Heart left ventricle (tissue), 16 donors: ENCODE results near the gene RITA1. TPM values are rescaled to one million over a fixed set of nuclear protein-coding genes. Genes with fewer than 3 reads are reported as not detected.

Experiments used
- ATAC-seq, 4 donors: fragments of 200-7000 bp; cut with Tn5 transposase; one replicate each; pipeline ENCODE4 v1.9.1; 2020 to 2022; ENCODE audit warnings: moderate library complexity in 4 of 4, mild to moderate bottlenecking in 3 of 4, moderate number of reproducible peaks in 1 of 4
- DNase-seq, 5 donors: peaks; one replicate each; pipeline ENCODE4 v3.0.0-alpha.2; 2020
- H3K27ac ChIP-seq, 12 donors: fragments of 200-600 bp; sonication (generic) in 4 of 12; one replicate each; pipeline versions ENCODE4 v1.5.0 to v1.8.0; 2016 to 2022; ENCODE audit warnings: mild to moderate bottlenecking in 2 of 12
- H3K27me3 ChIP-seq, 9 donors: fragments of 200-600 bp; sonication (generic) in 2 of 9; one replicate each; pipeline versions ENCODE4 v1.5.1 to v1.8.0; 2016 to 2022; ENCODE audit warnings: mild to moderate bottlenecking in 3 of 9
- H3K36me3 ChIP-seq, 9 donors: fragments of 200-600 bp; sonication (generic) in 2 of 9; one replicate each; pipeline versions ENCODE4 v1.5.0 to v1.8.0; 2018 to 2022; ENCODE audit warnings: mild to moderate bottlenecking in 2 of 9
- H3K4me1 ChIP-seq, 12 donors: fragments of 200-600 bp; sonication (generic) in 4 of 12; one replicate each; pipeline versions ENCODE4 v1.5.0 to v1.8.0; 2016 to 2022; ENCODE audit warnings: mild to moderate bottlenecking in 3 of 12
- H3K4me3 ChIP-seq, 12 donors: fragments of 200-600 bp; sonication (generic) in 4 of 12; one replicate each; pipeline versions ENCODE4 v1.5.0 to v1.8.0; 2017 to 2022; ENCODE audit warnings: mild to moderate bottlenecking in 9 of 12, moderate library complexity in 4 of 12
- H3K9me3 ChIP-seq, 12 donors: fragments of 200-600 bp; sonication (generic) in 4 of 12; one replicate each; pipeline versions ENCODE4 v1.5.0 to v1.8.0; 2016 to 2022; ENCODE audit warnings: mild to moderate bottlenecking in 1 of 12
- CTCF ChIP-seq, 12 donors: fragments of 200-600 bp; sonication (generic) in 4 of 12; IDR thresholded peaks; one replicate each; pipeline versions ENCODE4 v1.5.0 to v1.8.0; 2018 to 2022; ENCODE audit warnings: antibody characterized with exemption in 12 of 12, mild to moderate bottlenecking in 5 of 12
- POLR2A ChIP-seq, 2 donors: fragments of 450-650 bp; IDR thresholded peaks; one replicate each; pipeline ENCODE4 v1.6.1; 2017; ENCODE audit warnings: antibody characterized with exemption in 2 of 2, mild to moderate bottlenecking in 2 of 2, moderate library complexity in 2 of 2
- WGBS, 4 donors: extraction: QIAGEN DNeasy Blood & Tissue Kit in 2 of 4; methylation state at CpG; one replicate each; pipeline versions ENCODE4 v1.1.5 to v1.1.7; 2013 to 2018; 5-methylcytosine and 5-hydroxymethylcytosine counted together
- intact Hi-C, 10 donors: fragments of 100-400 bp; cut with DNase I; formaldehyde crosslinking; loops; one replicate each; pipeline versions ENCODE4 v1.11.1 to v1.14.2; 2022
- polyA plus RNA-seq, 2 donors: library from polyadenylated mRNA; stranded (reverse); fragments of 200-250 nt; gene quantifications; one replicate each; pipeline ENCODE4 v1.2.3, GENCODE V29; 2013
- total RNA-seq, 9 donors: library from RNA; depleted of rRNA in 2 of 9; stranded (reverse); fragments of >200 nt in 2 of 9; fragmentation: NEBNext Ultra II Directional in 3 of 9; extraction: Animal tissue kit (Norgen Biotek cat#: 25700) in 3 of 9; gene quantifications; one replicate each; pipeline versions ENCODE4 v1.1.0 to v1.2.4, GENCODE V29; 2016 to 2023
- donor health status: ischemic (EF 13 %, LVEDD 7.1; RV severe dilation, severe dysfunction).
- donor health status: healthy with polysubstance abuse.
- donor health status: DM: no; HTN: yes; CAD: no.
- donor health status: DM: no; HTN: no; CAD: no.
- donor health status: ischemic (EF 25% LVEDD 6.9; RV normal size, moderate dysfunction).
- donor health status: ischemic (EF 25% LVEDD 5.7; RV mildly dilated, moderate dysfunction).
- donor health status: healthy.
- donor health status: DM: yes; HTN: yes; CAD: no.
- donor health status: ischemic (EF 35%, LVEDD 5.7; RV mildly dilated, moderate dysfunction).
- donor health status: nonischemic (EF 11% LVEDD 7.7; RV severe dilation, severe dysfunction).
- donor health status: DM: yes; HTN: yes; CAD: no.
- donor health status: PGD.
- donor health status: ischemic (EF 29% LVEDD 5.4; RV normal size, mild dysfunction).
- donor health status: nonischemic (EF 23%, LVEDD 6.1; RV moderate dilation, normal function).

RITA1 gene
- total and polyA plus RNA-seq, 11 donors, result 10.4 to 30.7 (median 14.7) TPM

GRCh38 chr12:113197518-113198077, 12.1 kb downstream of the RITA1 start:
- TF ChIP-seq POLR2A (IDR thresholded peaks at IDR 0.05), result no peak
- no peak for TF ChIP-seq CTCF (IDR thresholded peaks at IDR 0.05)
- intact Hi-C loops, result loop anchor here in 8 of 10 donors (5.0 to 10.0 kb wide), 9 partner anchors 70 to 717 kb away; partner anchors contain the start of gene SDSL (in 5 of the 8)
- Histone ChIP-seq H3K27ac (no peak overlapping the region), H3K4me1 (peaks cover 0 to 43% (median 14%) of the 10 kb centered on the region in 12 donors), H3K36me3 (no peaks in the 10 kb centered on the region), H3K27me3 (no peaks in the 10 kb centered on the region), H3K4me3 (no peak overlapping the region), H3K9me3 (no peaks in the 10 kb centered on the region)
- ATAC-seq (no peak), DNase-seq (no peak)
- 95 to 97% (median 96%) methylated on average over 8 of the region's 8 CpGs for WGBS, 4 donors

- WGBS, 4 donors, result 78 to 85% (median 80%) methylated on average over 1 of the region's 1 CpG
Measured at GRCh38 chr12:113198296-113198695, 12.8 kb downstream of the RITA1 start.

GRCh38 chr12:113200021-113200797, 14.7 kb downstream of the RITA1 start:
- WGBS, 4 donors, result 83 to 95% (median 89%) methylated on average over 11 to 12 of the region's 12 CpGs

More at GRCh38 chr12:113198296-113198695, 12.8 kb downstream of the RITA1 start:
- TF ChIP-seq CTCF (IDR thresholded peaks at IDR 0.05) (no peak), POLR2A (IDR thresholded peaks at IDR 0.05) (no peak)
- H3K4me3 ChIP-seq, result no peak overlapping the region
- peaks cover 0 to 37% (median 13%) of the 10 kb centered on the region in 12 donors for H3K4me1 ChIP-seq
- no peak for DNase-seq
- no peaks in the 10 kb centered on the region for H3K27me3 ChIP-seq
- no peak for ATAC-seq
- intact Hi-C loops, result loop anchor here in 8 of 10 donors (5.0 to 10.0 kb wide), 9 partner anchors 69 to 717 kb away; partner anchors contain the start of gene SDSL (in 5 of the 8)
- no peaks in the 10 kb centered on the region for H3K9me3 ChIP-seq
- H3K36me3 ChIP-seq, result no peaks in the 10 kb centered on the region
- H3K27ac ChIP-seq, result no peak overlapping the region

More at GRCh38 chr12:113200021-113200797, 14.7 kb downstream of the RITA1 start:
- Histone ChIP-seq H3K4me1 (peaks cover 0 to 39% (median 0%) of the 10 kb centered on the region in 12 donors), H3K4me3 (no peak overlapping the region), H3K9me3 (no peaks in the 10 kb centered on the region), H3K27me3 (no peaks in the 10 kb centered on the region), H3K36me3 (no peaks in the 10 kb centered on the region), H3K27ac (no peak overlapping the region)
- TF ChIP-seq CTCF (IDR thresholded peaks at IDR 0.05) (no peak), POLR2A (IDR thresholded peaks at IDR 0.05) (no peak)
- no peak for DNase-seq
- no peak for ATAC-seq
- intact Hi-C loops, result loop anchor here in 1 of 10 donors (10.0 kb wide), 1 partner anchor 225 kb away; the partner anchor contains the start of gene SDSL
